Left forelimb (tissue), 1 donor: Measurements from ENCODE around the gene LCNL1.

Source experiments
- DNase-seq: peaks from one replicate; pipeline ENCODE4 v3.0.0-alpha.2; 2018; ENCODE audit warnings: low spot score

Gene LCNL1

GRCh38 chr9:136960212-136960937 lies 22.4 kb upstream of the LCNL1 start:
- DNase-seq: no peak

GRCh38 chr9:136960938-136961275 lies 21.9 kb upstream of the LCNL1 start:
- no peak for DNase-seq

GRCh38 chr9:136961279-136962065 lies 21.3 kb upstream of the LCNL1 start:
- DNase-seq: no peak

- DNase-seq: no peak
Measured at GRCh38 chr9:136962163-136962562, 20.6 kb upstream of the LCNL1 start.

- no peak for DNase-seq
Measured at GRCh38 chr9:136962701-136963248, 20.0 kb upstream of the LCNL1 start.

GRCh38 chr9:136963341-136963740 lies 19.5 kb upstream of the LCNL1 start:
- DNase-seq: no peak

GRCh38 chr9:136963751-136964150 lies 19.0 kb upstream of the LCNL1 start:
- DNase-seq: no peak

DNA sequence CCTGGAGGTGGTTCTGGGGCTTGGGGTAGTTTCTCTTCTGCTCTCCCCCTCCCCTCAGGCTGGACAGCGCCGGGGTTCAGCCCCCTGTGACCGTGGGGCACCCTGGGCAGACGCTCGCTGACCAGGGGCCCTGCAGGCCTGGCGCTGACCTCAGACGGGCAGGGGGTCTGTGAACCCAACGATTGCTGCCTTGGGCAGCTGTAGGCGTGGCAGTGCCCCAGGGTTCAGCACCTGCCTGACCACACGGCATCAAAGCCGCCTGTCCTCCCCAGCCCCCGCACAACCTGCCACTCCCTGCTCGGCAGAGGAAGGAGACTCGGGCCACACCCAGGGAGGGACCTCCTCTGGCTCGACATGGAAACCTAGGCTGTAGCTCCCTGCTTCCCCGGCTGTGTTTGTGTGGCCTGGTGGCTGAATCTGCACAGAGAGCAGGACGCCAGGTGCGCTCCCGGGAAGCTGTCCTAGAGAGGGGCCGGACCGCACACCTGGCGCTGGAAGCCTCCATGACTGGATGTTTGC lies 18.6 kb upstream of the LCNL1 start:
- DNase-seq: no peak

DNA sequence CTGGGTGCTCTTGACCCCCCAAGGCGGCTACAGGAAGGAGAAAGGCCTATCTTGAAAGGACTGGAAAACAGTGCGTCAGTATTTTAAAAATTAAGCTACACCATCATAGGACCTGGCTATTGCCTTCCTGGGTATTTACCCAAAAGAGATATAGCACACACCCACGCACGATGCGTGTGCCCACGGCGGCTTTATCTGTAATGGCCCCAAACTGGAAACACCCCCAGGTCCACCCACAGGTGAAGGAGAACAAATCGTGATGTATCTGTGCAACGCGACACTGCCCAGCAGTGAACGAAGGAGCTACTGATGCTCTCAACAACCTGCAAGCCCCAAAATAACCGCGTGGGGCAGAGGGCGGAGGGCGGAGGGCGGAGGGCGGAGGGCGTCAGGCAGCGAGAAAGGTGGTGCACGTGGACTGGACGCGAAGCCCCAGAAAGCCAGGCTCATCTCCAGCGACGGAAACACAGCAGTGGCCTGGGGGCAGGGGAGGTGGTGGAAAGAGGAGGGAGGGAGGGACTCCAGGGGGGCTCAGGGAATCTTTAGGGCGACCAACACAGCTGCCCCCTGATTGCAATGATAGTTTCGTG lies 17.9 kb upstream of the LCNL1 start:
- DNase-seq: no peak

GRCh38 chr9:136965771-136966484 lies 16.9 kb upstream of the LCNL1 start:
- no peak for DNase-seq

DNA sequence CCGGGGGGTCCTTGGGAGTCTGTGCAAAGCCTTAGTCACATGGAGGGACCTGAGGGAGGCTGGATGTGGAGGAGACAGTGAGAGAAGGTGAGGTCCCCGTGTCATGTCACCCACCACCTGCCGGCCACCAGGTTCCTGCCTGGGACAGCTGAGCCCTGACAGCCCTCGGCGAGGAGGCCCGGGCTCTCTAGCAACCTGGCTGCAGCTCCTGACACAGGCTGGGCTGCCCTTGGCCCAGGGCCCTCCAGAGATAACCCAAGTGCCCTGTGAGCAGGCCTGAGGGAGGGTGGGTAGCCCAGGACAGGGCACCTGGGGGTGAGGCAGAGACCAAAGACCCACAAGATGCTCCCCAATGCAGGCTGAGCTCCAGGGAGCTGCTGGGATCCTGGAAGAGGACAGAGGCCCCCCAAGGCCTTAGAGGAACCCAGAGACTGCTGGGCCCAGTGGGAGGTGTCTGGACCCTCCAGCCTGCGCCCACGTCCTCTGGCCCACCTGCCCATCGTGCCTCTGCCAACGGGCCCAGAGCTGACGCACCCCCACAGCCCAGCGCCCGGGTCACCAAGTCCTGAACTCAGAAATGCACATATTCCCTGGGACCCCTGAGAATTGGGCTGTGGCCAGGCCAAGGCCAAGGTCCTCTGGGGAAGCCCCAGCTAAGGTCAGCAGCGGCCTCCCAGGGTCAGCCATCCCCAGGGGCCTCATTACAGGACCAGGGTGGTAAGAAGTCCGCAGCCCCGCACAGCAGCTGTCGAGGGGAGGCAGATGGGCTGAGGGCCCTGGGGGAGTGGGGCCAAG lies 14.3 kb upstream of the LCNL1 start:
- DNase-seq: no peak

- DNase-seq: no peak
Measured at GRCh38 chr9:136969150-136969549, 13.6 kb upstream of the LCNL1 start.

- DNase-seq: no peak
Measured at GRCh38 chr9:136969774-136970173, 13.0 kb upstream of the LCNL1 start.

GRCh38 chr9:136970361-136970760 lies 12.4 kb upstream of the LCNL1 start:
- no peak for DNase-seq

DNA sequence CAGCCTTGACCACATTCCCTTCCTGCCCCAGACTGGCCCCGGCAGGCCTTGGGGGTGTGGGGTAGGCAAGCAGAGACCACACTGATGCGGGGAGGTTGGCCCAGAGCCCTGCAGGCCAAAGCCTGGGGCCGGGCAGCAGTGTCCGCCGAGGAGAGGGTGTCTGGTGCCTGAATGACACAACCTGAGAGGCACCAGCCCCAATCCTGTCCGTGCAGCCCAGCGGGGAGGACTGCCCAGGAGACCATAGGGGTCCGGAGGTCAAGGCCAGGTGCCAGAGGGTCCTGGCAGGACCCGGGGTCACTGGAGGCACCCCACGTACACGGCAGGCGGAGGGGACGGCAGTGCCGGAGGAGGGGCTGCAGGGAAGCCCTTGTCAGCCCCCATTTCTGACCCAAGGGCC lies 11.0 kb upstream of the LCNL1 start:
- DNase-seq: no peak

DNA sequence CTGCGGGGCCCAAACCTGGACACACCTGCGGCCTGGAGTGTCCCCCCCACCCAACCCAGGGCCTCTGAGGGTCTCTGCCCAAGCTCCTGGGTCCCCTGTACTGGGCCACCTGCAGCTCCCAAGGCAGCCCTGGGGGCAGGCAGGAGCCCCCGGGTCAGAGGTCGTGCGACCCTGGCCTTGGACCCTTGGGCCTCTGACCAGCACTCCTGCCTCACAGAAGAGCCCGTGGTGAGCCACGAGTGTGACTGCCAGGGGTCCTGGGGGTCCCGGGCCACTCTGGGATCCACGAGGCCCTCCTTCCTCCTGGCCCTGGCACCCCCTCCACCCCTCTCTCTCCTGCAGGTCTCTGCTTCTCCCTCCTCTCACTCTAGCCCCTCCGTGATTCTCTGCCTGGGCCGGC lies 10.5 kb upstream of the LCNL1 start:
- no peak for DNase-seq

GRCh38 chr9:136972743-136973142 lies 10.1 kb upstream of the LCNL1 start:
- no peak for DNase-seq

DNA sequence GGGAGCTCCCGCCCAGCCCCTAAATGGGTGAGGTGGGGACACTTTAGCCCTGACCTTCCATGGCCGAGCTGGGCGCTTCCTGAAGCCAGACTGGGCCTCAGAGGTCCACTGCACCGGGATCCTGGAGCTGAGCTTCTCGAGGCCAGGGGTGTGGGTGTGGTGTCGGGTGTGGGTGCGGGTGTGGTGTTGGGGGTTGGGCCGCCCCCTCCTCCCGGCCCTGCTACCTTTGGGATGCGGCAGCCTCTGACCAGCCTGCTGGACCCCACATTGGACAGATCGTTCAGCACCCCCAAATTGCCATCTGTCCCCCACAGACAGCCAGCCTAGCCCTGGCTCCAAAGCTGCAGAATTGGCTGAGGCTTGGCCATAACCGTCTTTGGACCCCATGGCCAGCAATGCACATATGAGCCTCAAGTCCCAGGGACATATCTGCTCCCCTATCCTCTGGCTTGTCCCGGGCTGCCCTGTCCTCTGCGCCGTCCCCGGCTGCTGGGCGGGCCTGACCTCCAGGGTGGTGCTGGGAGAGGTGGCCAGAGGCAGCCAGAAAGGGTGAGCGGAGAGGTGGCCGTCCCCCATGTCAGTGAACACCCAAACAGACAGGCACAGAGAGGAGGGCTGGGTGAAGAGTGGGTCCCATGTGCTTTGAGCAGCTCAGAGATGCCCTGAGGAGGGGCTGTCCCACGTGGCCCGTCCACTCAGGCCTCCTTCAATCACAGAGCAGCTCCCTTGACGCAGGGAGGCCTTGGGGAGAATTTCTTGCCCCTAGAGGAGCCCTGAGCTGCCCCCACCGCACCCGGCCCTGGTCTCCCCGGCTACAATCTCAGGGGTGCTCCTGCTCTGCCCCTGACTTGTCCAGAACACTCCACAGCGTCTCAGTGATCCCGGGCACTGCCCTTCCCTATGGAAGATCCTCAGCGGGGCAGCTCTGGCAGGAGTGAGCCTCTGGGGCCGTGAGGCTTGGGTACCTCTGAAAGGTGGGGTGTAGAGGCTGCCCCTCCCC lies 8.9 kb upstream of the LCNL1 start:
- no peak for DNase-seq

DNA sequence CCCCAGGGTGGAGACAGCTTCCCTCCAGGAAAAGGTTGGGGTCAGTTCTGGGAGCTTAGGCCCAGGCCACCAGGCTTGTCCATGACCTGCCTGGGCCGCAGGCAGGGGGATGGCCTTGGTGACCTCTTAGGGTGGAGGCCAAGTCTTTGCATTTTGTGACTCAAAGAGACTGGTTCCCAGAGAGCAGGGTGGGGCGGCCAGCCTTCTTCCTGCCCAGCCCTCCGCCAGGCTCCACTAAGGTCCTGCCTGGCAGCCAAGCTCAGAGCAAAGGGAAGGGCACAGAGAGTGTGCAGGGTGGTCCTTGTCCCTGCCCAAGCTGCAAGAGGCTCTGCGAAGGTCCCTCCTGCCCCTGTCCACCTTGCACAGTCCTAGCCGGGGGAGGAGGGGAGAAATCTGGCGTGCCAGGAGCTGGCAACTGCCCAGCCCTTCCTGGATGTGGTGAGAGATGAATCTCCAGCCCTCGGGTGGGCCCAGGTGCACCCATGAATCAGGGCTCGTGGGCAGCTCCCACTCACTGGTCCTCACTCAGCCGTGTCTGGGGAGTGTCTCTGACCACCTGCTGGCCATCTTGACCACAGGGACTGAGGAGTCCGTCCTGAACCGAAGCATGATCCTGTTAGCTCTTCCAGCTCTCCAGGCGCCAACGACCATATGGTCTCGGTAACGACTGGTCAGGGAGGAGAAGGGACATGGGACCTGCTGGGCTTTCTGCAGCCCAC lies 7.8 kb upstream of the LCNL1 start:
- DNase-seq: no peak
